Activated naive CD4-positive, alpha-beta T cell (primary cell): ENCODE data around the gene AFMID.
"Not testable (repeated sequence)": the region's sequence is repeated elsewhere in the genome, so short reads cannot be mapped to it uniquely, and the experiment has no call there.

Source experiments
- DNase-seq, 4 experiments: peaks; one replicate each; lab custom pipeline; 2025; lab: John Stamatoyannopoulos, UW

AFMID gene

GRCh38 chr17:78223765-78224164 lies 36.6 kb downstream of the AFMID start:
- no peak for DNase-seq

DNA sequence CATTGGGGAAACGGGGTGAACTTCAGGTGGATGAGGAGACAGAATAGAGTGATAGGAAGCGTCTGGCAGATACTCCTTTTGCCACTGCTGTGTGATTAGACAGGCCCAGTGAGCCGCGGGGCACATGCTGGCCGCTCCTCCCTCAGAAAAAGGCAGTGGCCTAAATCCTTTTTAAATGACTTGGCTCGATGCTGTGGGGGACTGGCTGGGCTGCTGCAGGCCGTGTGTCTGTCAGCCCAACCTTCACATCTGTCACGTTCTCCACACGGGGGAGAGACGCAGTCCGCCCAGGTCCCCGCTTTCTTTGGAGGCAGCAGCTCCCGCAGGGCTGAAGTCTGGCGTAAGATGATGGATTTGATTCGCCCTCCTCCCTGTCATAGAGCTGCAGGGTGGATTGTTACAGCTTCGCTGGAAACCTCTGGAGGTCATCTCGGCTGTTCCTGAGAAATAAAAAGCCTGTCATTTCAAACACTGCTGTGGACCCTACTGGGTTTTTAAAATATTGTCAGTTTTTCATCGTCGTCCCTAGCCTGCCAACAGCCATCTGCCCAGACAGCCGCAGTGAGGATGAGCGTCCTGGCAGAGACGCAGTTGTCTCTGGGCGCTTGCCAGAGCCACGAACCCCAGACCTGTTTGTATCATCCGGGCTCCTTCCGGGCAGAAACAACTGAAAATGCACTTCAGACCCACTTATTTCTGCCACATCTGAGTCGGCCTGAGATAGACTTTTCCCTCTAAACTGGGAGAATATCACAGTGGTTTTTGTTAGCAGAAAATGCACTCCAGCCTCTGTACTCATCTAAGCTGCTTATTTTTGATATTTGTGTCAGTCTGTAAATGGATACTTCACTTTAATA lies 37.3 kb downstream of the AFMID start:
- DNase-seq: no peak

DNA sequence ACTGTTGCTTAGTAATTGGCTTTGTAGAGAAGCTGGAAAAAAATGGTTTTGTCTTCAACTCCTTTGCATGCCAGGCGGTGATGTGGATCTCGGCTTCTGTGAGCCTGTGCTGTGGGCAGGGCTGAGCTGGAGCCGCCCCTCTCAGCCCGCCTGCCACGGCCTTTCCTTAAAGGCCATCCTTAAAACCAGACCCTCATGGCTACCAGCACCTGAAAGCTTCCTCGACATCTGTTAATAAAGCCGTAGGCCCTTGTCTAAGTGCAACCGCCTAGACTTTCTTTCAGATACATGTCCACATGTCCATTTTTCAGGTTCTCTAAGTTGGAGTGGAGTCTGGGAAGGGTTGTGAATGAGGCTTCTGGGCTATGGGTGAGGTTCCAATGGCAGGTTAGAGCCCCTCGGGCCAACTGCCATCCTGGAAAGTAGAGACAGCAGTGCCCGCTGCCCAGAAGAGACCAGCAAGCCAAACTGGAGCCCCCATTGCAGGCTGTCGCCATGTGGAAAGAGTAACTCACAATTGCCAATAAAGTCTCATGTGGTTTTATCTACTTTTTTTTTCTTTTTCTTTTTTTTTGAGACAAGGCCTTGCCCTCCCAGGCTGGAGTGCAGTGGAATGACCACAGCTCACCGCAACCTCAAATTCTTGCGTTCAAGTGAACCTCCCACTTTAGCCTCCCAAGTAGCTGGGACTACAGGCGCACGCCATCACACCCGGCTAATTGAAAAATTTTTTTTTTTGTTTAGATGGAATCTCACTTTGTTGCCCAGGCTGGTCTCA lies 38.1 kb downstream of the AFMID start:
- no peak for DNase-seq

GRCh38 chr17:78226055-78226758 lies 39.0 kb downstream of the AFMID start:
- DNase-seq: no peak

GRCh38 chr17:78226759-78227454 lies 39.7 kb downstream of the AFMID start:
- no peak for DNase-seq

DNA sequence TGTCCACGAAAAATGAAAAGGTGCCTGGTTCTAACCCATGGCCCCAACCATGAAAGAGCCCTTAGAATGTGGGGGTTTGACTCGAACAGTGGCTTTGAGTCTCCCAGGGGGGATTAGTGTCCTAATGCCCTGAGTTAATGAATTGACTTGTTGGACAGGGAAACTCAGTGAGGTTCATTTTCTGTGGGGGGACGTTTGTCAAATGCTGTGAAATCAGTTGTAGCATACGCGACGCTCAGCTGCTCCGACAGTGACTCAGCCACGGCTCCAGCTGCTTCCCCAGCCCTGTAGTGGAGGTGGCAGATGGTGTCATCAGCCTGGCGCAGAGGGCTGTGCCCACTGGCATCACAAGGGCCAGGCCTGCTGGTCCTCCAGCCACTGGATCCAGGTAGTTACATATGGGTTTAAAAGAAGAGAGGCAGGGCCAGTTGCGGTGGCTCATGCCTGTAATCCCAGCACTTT lies 40.3 kb downstream of the AFMID start:
- no peak for DNase-seq

DNA sequence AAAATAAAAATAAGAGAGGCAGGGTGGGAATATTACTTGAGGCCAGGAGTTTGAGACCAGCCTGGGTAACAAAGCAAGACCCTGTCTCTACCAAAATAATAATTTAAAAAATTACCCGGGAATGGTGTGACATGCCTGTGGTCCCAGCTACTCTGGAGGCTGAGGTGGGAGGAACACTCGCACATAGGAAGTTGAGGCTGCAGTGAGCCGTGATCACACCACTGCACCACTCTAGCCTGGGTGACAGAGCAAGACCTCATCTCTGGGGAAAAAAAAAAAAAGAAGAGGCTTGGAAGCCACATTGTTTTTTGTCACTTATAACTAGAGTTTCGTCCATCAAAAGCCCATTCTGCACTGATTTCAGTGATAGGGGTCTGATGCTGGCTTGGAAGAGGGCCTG lies 41.0 kb downstream of the AFMID start:
- DNase-seq: no peak

DNA sequence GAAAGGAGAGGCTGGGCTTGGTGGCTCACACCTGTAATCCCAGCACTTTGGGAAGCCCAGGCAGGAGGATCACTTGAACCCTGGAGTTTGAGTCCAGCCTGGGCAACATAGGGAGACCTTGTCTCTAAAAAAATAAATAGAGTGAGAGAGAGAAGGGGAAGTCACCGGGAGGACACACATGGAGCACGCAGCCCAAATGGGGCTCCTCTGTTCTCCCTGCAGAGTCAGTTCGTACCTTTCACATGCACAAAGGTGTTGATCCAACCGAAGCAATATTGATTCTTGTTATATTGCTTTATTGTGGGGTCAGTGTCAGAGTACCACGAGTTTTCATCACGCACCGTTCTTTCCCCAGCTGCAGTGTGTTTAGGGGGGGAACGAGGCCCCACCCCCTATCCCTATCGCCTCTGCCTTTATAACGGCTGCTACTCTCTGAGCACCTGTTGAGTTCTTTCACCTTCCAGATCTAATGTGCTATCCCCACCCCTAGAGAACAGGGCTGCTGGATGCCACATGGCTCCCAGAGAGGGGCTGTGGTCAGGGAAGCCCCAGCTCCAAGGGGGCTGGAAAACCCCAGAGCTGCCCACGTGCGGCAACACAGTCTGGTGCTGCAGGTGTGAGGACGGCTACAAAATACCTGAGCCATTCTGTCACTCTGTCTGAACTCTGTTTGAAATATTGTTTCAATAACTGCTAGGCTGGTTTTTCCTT lies 43.2 kb downstream of the AFMID start:
- DNase-seq: no peak

- no peak for DNase-seq
These were observed 44.1 kb downstream of the AFMID start, which contains the start of gene TMEM235 for GRCh38 chr17:78230996-78231935. TMEM235 (plus strand) TSS chr17:78231631; CDS start chr17:78232024, 393 bp downstream.

DNA sequence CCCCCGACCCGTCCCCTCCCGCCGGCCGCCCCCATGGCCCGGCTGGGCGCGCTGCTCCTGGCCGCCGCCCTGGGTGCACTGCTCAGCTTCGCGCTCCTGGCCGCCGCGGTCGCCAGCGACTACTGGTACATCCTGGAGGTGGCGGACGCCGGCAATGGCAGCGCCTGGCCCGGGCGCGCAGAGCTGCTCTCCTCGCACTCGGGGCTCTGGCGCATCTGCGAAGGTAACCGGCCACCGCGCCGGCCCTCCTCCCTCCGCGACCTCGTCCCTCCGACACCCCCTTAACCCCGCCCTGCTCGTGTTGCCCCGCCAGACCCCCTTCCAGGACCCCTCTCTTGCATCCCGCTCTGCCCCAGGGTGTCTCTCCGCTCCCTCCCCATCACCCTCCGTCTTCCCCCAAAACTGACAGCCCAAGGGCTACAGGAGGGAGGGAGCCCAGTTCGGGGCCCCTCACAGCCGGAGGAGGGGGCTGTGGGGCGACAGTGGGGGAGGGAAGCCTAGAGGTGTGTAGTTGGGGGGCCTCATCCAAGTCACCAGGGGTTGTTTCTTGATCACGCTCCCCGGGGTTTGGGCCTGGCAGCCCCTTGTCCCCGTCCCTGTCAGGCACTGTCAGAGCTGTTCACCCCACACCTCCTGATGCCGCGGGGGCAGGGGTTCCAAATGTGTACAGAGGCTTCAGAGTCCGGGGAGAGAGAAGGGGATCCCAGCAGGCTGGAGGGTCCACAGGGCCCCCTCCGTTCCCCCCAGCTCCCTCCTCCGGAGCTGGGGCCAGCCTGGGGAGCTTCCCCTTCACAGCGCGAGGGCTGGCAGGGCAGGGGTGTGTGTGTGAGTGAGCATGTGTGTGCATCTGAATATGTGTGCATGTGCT lies 45.1 kb downstream of the AFMID start:
- peak in 1 of 4 experiments; percentile 37 for DNase-seq

- no peak for DNase-seq
These were observed 45.7 kb downstream of the AFMID start for GRCh38 chr17:78232859-78233173.

DNA sequence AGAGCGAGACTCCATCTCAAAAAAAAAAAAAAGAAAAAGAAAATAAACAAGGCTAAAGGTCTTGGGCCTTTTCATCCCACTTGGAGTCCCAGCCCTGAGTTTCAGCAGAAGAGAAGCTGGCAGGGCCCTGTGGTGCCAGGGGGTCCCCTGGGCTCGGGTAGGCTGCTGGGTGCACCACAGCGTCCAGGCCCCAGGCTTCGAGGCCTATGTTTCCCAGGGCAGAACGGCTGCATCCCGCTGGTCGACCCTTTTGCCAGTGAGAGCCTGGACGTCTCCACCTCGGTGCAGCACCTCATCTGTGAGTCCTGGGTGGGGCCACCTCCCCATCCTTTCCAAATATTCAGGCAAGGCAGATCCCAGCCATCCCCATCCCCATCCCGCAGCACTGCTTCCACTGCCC lies 46.5 kb downstream of the AFMID start:
- no peak for DNase-seq

GRCh38 chr17:78234261-78234865 lies 47.2 kb downstream of the AFMID start:
- DNase-seq: no peak

DNA sequence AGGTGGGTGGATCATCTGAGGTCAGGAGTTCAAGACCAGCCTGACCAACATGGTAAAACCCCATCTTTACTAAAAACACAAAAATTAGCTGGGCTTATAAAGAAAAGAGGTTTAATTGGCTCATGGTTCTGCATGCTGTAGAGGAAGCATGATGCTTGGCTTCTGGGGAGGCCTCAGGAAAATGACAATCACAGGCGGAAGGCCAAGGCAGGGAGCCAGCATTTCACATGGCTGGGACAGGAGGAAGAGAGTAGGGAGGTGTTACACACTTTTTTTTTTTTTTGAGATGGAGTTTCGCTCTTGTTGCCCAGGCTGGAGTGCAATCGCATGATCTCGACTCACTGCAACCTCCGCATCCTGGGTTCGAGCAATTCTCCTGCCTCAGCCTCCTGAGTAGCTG lies 47.9 kb downstream of the AFMID start:
- DNase-seq: not testable (repeated sequence)

GRCh38 chr17:78235885-78236284 lies 48.7 kb downstream of the AFMID start:
- no peak for DNase-seq

- no peak for DNase-seq
These were observed 49.4 kb downstream of the AFMID start for GRCh38 chr17:78236362-78237127.

DNA sequence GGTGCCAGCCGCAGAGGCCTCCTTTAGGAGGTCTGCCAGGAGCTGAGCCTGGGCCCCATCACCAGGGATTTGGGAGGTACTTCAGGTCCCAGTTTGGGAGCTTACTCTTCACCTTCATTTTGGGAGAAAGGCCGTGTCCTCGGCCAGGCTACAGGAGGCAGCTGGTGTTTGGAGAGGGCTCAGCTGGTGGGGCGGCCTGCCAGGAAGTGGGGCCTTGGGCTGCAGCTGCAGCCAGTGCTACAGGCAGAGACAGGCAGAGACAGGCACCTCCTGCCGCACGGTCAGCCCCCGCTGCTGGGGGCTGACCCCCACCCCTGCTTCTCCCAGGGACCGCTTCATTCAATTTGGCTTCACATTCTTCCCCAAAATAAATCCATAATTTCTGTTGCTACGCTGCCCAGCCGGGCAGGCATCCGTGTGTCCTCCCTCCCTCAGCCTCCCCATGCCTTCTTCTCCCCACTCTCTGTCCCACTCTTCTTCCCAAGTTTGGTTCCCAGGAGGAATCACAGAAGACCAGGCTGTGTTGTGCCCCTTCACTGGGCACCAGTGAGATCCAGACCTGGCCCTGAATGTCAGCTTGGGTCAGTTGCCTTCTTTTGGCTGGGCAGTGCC lies 50.3 kb downstream of the AFMID start:
- no peak for DNase-seq
